ENCODE data around the gene GTF2F1.
"Not testable (repeated sequence)": the region's sequence is repeated elsewhere in the genome, so short reads cannot be mapped to it uniquely, and the experiment has no call there.

Gene GTF2F1

DNA sequence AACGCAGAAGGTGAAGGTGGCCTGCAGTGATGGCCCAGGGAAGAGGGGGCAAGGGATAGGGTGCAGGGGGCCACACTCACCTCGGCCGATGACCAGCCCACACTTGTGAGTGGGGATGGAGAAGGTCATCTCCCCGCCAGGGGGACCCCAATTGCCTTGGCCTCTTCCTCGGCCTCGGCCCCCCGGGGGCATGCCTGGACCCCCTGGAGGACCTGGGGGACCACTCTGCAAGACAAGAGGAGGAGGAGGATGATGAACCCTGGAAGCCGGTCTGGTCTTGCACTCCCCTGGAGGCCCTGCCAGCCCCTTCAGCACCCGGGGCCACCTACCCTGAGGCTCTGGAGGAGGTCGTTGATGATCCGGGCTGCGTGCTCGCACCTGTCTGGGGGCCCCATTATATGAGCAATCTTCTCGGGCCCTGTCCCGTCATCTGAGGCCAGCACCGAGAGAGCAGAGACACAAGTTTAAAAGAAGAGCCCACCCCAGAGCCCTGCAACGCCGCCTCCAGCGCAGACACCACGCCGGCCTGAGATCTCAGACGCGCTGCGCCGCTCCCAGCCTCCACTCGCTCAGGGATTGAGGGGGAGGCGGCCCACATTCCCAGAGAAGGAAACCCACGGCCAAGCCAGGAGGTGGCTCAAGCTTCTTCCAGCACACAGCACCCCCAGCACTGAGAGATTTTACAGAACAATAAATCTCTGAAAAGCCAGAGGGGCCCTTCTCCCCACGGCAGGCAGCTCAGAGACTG, 23.9 kb upstream of the GTF2F1 start:
- no peak for DNase-seq

DNA sequence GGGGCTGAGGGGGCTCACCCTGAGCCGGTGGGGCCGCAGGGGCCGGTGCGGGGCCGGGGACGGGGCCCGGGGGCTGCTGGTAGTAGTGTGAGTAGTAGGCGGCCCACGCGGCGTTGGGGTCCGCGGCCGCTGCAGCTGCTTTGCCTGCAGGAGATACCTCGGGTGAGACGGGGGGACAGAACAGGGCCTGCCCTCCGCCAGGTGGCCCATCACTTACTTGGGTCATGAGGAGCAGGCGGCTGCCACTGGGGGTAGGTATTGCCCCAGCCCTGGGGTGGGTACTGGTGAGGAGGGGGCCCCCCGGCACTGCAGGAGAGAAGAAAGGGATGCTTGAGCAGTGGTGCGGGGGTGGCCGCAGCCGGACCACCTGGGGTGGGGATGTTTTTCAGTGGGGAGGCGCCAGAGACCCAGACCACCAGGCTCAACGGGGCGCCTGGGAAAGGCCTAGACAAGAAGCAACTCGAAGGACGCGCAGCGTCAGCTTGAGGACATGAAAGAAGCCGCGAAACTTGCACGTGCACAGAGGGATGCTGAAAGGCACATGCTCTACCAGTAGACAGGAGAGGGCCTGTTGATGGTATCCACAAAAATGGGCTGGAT, 22.7 kb upstream of the GTF2F1 start:
- DNase-seq = no peak

DNA sequence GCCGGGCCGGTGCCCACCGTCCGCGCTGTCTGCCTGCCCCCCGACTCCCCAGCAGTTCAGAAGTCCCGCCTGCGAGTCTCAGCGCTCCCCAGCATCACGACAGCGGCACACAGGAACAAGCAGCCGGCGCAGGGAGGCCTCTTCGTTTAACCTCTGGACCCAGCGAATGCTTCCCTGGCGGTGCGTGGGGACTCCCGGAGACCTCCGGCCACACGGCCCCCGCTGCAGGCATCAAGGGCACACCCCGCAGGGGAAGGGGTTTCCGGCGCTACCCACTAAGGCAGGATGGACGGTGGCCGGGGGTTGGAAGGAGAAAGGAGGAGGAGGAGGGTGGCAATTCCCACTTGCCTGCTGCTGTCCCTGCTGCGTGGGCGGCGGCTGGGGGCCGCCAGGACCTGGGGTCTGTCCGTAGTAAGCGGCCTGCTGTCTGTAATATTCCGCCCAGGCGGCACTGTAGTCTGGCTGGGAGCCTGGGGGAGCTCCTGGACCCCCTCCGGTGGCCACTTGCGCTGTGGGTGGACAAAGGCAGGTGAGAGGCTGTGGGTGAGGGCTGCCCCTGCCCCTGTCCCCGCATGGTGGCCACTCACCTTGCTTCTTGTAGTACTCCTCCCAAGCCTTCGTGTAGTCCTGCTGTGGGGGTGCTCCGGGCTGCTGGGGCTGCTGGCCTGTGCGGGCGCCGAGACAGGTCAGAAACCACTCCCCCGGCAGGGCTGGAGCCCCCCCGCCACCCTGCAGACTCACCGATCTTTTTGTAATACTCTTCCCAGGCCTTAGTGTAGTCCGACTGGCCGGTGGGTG, 22.0 kb upstream of the GTF2F1 start:
- DNase-seq = no peak

DNA sequence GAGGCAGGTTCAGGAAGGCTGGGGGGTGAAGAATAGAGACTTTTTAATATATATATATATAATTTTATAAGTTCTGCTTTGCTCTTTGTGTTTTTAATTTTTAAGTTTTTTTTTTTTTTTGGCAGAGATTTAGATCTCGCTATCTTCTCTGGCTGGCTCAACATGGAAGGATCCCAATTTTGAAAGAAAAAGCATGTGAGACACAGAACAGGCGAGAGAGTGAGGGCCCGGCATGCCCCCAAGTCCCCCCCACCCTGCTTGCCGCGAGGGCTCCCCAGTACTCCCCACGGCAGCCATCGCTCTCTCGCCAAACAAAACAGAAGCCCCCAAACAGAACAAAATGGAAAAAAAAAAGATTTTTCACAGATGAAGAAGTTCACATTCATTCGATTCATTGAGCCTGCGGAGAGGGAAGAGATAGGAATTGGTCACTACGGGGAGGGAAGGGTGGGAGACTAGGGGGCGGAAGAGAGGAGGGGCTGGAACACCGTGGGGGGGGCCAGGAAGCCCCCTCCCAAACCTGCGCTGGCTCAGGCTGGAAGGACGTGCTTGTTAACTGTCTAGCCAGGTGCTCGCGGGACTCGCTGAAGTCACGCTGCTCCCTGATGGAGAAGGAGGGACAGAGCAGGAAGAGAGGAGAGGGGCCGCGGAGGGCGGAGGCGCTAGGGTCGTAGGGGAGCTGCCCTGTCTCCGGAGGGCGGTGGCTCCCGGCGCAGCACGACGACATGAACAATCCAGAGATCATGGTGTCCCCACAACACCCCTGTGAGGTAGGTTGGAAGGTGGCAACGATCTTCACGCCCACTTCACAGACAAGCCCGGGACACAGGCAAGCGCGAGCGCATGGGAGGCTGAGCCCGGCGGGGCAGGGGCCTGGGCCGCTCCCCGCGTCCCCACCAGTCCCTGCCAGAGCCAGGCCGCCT, 21.0 kb upstream of the GTF2F1 start:
- no peak for DNase-seq

DNA sequence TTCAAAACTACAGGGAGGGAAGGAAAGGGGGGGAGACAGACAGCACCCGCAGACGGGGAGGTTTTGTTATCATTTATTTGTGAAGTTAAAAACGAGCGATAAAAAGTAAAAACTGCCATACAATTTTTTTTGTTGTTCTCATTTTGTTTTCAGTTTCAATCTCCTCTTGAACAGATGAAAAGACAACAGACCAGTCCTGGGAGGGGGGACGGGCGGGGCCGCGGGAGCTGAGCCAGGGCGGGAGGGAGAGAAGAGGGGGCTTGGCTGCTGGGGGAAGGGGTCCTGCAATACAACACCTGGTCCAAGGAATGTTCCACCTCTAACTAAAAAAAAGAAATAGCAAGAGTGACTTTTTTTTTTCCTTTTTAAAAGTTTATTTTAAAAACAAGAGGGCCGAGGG, 20.3 kb upstream of the GTF2F1 start:
- DNase-seq = no peak

DNA sequence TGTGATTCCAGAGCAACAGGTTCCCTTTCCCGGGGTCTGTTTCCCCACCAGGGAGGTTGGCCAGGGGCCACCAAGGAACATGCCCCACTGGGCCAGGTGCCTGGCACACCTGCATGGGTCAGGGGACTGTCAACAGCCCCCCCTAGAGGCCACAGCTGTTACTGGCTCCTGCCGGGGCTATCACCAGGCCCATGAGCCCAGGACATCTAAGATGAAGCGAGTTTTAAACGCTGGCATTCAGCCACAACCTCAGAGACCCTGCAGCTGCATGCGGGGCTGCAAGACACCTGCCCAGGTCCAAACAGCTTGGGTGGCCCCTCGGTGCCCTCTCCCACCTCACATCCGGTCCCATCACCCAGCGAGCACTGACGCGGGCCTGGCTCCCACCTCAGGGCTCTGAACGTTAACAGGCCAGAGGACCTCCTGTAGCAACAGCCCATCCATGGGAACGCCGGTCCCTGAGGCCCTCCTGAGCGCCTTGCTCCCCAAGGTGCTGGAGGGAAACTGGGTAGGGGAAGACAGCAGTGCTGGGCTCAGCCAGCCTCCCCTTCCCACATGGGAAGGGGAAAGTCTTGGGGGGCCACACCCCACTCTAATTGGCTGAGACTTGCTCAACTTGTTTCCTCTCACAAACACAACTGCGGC, 19.6 kb upstream of the GTF2F1 start:
- DNase-seq = peak; percentile 38

DNA sequence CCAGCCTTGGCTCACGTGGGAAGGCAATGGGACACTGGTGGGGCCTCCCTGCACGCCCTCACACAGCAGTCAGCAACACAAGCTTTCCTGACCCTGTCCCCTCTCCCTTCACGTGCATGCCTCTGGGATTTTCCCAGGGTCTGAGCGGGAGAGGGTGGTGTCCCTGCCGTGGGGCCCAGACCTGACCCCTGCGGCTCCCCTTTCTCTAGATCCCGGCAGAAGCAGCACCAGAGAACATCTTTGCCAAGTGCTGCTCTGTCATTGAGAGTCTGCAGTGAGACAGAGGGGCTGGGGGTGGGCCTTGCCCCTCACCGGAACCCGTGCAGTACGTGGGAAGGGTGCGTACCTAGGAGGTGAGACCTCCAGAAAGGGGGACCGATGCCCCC, 19.1 kb upstream of the GTF2F1 start:
- DNase-seq = no peak

DNA sequence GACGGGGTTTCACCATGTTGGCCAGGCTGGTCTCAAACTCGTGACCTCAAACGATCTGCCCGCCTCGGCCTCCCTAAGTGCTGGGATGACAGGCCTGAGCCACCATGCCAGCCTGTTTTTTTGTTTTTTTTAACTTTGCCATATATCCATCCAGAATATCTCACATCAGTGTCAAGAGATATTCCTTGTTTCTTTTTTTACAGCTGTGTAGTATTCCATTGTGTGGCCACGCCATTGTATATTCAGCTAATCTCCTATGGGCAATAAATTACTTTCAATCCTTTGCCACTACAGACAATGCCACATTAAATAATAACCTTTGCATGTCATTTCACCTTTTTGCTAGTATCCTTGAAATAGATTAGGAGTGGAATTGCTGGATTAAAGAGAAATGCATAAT, 16.4 kb upstream of the GTF2F1 start:
- no peak for DNase-seq

DNA sequence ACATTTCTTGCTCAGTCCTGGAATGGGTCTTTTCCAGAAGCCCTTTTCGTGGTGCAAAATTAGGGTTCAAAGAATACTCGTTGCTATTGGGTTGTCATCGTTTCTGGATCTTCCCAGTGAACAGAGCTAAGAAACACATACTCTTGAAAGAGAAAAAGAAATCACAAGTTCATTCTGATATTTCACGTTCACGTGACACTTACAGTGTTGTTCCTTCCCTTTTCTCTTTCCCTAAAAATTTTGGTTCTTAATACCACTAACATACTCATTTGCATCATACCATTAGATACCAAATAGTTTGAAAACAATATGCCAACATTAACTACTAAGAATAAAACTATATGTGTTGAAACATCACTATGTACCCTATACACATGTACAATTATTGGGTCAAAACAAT, 13.4 kb upstream of the GTF2F1 start:
- no peak for DNase-seq

DNA sequence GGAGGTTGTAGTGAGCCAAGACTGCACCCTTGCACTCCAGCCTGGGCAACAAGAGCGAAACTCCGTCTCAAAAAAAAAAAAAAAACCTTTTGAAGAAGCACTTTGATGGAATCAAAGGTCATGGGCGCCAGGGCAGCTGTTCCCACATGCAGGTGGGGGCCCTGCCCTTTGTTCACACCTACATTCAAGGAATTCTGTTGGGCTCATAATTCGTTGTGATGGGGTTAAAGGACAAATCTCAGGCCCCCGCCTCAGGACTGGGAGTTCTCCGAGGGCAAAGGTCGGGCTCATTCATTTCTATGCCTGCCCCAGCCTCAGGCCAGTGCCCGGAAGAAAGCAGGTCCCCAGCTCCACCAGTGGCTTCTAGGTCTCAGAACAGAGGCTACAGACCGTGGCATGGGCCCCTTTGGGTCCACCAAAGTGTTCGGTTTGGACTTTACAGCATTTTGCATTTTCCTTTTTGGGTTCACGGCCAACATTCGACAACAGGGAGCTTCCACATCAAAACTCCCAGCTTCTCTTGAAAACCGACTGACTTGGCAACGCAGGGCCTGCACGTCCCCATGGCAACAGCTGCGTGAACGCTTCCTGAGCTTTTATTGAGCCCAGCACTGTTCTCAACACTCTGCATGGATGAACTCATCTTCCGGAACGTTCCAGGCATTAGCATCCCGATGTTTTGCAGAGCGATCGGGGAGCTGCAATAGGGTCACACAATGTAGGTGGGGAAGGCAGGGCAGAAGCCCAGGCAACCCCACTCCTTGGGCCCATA, 10.1 kb upstream of the GTF2F1 start:
- DNase-seq = no peak

DNA sequence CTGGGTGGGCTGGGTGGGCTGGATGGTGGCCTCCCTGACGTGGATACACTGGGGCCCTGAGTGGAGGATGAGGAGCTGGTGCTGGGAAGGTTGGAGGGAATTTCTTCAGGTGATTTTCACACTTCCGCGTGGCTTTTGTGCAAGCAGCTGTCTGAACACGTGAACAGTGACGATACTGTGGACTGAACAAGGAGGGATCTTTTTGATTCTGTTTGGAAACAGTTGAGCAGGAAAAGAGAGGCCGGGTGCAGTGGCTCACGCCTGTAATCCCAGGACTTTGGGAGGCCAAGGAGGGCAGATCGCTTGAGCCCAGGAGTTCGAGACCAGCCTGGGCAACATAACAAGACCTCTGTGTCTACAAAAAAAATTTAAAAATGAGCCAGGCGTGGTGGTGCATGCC, 9.1 kb upstream of the GTF2F1 start:
- DNase-seq = no peak

DNA sequence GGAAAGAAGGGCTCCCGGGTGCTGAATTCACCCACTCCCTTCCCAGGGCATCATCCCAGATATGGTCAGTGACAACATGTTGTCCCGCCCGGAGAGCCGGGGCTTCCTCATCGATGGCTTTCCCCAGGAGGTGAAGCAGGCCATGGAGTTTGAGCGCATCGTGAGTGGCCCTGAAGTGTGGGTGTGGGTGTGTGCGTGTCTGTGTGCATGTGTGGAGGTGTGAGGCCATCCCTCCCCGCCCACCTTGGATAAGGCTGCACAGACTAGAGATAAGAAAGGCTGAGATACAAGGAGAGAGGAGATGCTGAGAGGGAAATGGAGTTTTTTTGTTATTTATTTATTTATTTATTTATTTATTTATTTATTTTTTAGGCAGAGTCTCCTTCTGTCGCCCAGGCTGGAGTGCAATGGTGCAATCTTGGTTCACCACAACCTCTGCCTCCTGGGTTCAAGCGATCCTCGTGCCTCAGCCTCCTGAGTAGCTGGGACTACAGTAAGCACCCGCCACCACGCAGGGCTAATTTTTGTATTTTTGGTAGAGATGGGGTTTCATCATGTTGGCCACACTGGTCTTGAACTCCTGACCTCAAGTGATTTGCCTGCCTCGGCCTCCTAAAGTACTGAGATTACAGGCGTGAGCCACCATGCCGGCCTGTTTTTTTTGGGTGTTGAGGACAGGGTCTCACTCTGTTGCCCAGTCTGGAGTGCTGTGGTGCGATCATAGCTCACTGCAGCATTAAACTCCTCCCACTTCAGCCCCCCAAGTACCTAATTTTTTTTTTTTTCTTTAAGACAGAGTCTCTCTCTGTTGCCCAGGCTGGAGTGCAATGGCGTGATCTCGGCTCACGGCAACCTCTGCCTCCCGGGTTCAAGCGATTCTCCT, 7.3 kb upstream of the GTF2F1 start:
- not testable (repeated sequence) for DNase-seq

DNA sequence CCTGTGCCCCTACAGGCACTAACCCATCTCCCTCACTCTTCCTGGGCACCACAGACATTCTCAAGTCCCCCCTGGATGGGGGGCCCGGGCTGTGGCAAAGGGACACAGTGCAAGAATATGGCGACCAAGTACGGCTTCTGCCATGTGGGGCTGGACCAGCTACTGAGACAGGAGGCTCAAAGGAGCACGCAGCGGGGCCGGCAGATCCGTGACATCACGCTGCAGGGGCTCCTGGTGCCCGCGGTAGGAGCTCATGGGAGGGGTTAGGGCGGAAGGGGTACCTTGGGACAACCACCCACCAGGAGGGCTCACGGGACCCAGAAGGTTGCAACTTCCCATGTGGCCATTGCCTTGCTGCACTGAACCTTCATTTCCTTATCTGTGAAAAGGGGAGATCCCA, 3.3 kb upstream of the GTF2F1 start:
- DNase-seq = no peak

DNA sequence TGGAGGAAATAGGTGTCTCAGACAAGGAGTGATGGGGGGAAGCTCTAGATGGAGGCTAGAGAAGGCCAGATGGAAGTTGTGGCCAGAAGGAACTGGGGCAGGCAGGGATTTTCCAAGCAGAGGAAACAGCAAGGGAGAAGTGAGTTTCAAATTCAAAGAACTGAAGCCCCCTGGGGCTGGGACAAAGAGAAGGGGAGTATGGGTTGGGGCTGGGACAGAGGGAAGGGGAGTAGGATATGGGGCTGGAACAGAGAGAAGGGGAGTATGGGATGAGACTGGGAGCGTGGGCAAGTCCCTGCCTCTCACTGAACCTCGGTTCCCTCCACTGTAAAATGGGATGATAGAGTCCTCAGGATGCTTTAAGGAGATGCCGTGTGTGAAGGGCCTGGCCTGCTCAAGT, 1.9 kb upstream of the GTF2F1 start:
- DNase-seq = no peak

DNA sequence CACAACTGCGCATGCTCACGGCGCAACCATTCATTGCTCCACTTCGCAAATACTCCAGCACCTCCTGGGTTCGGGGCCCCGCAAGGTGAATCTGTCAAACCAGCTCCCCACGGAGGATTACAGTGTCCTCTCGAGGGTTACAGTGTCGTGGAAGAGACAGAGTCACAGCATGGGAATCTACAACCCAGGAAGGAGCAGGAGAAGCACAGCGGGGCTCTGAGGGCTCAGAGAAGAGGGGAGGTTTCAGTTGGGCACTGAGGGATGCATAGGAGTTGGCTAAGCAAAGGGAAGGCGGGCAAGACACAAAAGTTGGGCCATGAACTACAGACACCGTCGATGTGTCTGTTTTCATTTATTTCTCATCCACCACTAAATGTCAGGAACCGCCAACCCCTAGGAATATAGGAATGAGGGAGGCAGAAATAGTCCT, 1.0 kb upstream of the GTF2F1 start:
- peak; percentile 54 for DNase-seq

DNA sequence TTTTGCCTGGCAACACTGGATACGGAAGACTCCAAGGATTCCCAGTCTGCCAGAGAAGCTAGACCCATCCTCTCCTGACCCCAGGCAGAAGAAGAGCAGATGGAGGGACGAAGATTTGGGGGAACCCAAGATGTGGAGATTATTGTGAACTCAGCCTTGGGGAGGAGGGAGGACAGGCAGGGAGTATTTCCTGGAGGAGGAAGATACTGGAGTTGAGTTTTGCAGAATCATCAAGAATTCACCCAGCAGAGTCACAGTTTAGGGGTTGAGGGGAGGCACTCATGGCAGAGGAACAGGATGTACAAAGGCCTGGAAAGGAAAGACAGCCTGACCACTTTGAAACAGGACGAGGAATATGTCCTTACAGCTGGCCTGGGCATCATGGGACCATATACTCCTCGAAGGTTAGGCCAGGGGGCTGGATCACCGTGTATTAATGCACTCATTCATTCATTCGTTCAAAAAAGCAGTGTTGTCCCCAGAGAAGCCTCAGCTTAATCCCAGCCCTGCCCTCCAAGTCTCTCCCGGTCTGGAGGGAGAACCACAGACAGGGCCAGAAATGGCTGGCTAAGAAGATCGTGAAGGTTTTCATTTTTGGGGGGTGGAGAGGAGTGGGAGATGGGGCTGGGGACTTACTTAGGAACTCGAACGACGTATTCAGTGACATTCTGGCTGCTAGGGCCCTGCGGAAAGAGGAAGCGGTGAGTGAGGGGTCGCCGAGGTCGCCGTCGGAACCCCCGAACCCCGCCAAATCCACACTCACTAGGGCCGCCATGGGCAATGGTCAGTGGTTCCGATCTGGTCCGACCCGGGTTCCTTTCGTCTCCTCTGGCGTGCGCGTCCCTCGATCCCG, 517 bp downstream of the GTF2F1 start:
- no peak for DNase-seq

DNA sequence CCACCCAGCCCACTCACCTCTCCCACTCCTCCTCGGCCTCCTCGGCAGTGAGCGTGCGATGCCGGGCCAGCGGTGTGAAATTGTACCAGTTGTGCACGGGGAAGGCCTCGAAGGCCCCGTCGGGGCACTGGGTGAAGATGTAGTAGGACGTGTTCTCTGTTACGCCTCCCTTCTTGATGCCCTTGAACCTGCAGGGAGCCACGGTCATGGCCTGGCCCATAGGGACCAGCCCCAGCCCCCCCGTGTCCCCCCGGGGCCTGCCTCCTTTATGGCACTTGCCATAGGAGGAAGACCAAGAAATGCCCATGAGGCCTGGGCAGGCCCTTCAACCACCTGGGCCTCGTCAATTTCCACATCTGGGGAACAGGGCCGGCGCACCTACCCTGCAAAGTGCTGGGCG, 5.6 kb downstream of the GTF2F1 start:
- no peak for DNase-seq

DNA sequence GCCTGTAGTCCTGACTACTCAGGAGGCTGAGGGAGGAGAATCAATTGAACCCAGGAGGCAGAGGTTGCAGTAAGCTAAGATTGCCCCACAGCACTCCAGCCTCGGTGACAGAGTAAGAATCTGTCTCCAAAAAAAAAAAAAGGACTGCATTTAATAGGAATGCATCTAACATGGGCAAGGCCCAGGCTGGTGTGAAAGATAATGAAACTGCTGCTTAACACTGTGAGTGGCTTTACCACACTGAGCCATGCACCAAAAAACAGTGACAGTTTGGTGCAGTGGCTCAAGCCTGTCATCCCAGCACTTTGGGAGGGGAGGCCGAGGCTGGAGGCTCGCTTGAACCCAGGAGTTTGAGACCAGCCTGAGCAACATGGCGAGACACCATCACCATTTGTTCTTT, 8.6 kb downstream of the GTF2F1 start:
- DNase-seq = no peak

DNA sequence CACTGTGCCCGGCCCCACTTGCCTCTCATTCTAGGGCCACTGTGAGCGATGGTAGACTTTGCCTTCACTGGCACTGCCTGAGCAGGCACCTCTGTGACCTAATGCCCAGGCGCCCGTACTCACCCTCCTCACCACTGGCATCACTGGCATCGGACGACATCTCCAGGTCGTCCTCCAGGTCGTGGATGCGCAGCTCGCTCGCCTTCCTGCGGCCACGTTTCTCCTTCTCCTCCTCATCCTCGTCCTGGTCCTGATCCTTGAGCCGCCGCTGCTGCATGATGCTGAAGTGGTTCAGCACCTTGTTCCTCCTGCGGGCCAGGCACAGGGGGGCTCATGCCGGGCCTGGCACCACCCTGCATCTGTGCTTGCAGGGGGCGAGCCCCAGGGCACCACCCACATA, 9.8 kb downstream of the GTF2F1 start:
- DNase-seq = no peak
